ENCODE data around the gene TGIF2. TPM values are rescaled to one million over a fixed set of nuclear protein-coding genes. Genes with fewer than 3 reads are reported as not detected.

The TGIF2 gene
- total RNA-seq, 1 experiment from 2014 or later = 17.1 TPM

GRCh38 chr20:36599912-36600345 lies 26.5 kb downstream of the TGIF2 start (continued):
- TF ChIP-seq MAX (IDR thresholded peaks at IDR 0.05) (no peak), ZFX (IDR thresholded peaks at IDR 0.05) (no peak), EGR1 (IDR thresholded peaks at IDR 0.05; ENCODE audit: low read depth) (no peak), ZNF274 (IDR thresholded peaks at IDR 0.05; ENCODE audit: low read depth, low read length) (no peak), POLR2A (IDR thresholded peaks at IDR 0.05; ENCODE audit: borderline replicate concordance, extremely low read depth, insufficient read depth, insufficient read length) (no peak), JUND (IDR thresholded peaks at IDR 0.05) (no peak), FOSL1 (IDR thresholded peaks at IDR 0.05; ENCODE audit: low read depth) (no peak), SIN3A (IDR thresholded peaks at IDR 0.05; ENCODE audit: low read depth) (no peak), CTCF (IDR thresholded peaks at IDR 0.05 in 2 of 3, conservative IDR thresholded peaks at IDR 0.05 in 1 of 3; ENCODE audit: borderline replicate concordance in 1 of 3, insufficient read depth in 1 of 3, low read depth in 2 of 3, low read length in 2 of 3) (no peak)

- BruUV-seq (replicated peaks) = no TSS peak
- TF ChIP-seq MAX (IDR thresholded peaks at IDR 0.05) = no peak
- TF ChIP-seq SIN3A (IDR thresholded peaks at IDR 0.05; ENCODE audit: low read depth) = no peak
- no peak for TF ChIP-seq ZNF274 (IDR thresholded peaks at IDR 0.05; ENCODE audit: low read depth, low read length)
- no peak for TF ChIP-seq ZBTB33 (IDR thresholded peaks at IDR 0.05; ENCODE audit: extremely low read depth, insufficient replicate concordance, low read length)
- Histone ChIP-seq H4K20me1 (ENCODE audit: insufficient read depth) (no peaks in the 10 kb centered on the region), H3K79me2 (ENCODE audit: insufficient read depth, low read length) (peaks cover 10% of the 10 kb centered on the region), H3K27me3 (ENCODE audit: insufficient read depth, low read length) (no peaks in the 10 kb centered on the region), H3K9ac (ENCODE audit: low read length) (no peak overlapping the region), H3K4me2 (ENCODE audit: low read length) (no peak overlapping the region), H2AFZ (ENCODE audit: low read depth, low read length, poor library complexity, severe bottlenecking) (no peak overlapping the region), H3K4me1 (ENCODE audit: control insufficient read depth in 1 of 2, insufficient read depth in 2 of 2, low read length in 2 of 2) (peaks cover 7 to 12% of the 10 kb centered on the region in 2 experiments; a peak in 2 of 4 replicates), H3K27ac (ENCODE audit: low read depth, low read length) (no peak overlapping the region), H3K36me3 (ENCODE audit: control insufficient read depth in 1 of 2, insufficient read depth in 2 of 2, low read length in 2 of 2) (no peaks in the 10 kb centered on the region), H3K9me2 (ENCODE audit: insufficient read depth) (no peaks in the 10 kb centered on the region), H3K4me3 (replicated peaks in 1 of 2; ENCODE audit: low read depth in 1 of 2, low read length in 2 of 2) (no peak overlapping the region), H3K9me3 (ENCODE audit: control insufficient read depth in 1 of 2, insufficient read depth in 1 of 2, low read depth in 1 of 2, low read length in 2 of 2) (no peaks in the 10 kb centered on the region)
- no peak for DNase-seq (ENCODE audit: low read depth, low spot score)
- intact Hi-C loops (cut with micrococcal nuclease) = loop anchor here (10.0 kb wide), 1 partner anchor 127 kb away; no protein-coding TSS in a partner anchor
- no peak for ATAC-seq
- CTCF ChIA-PET = interaction anchor here (0.7 kb wide), 1 partner anchor 696 kb away, joined by 3 read pairs; no protein-coding TSS in a partner anchor
- RAD21 ChIA-PET (ENCODE audit: low non-redundant PET in 1 of 2, low total read pairs in 2 of 2, uncharacterized antibody in 2 of 2, unreplicated experiment in 2 of 2) = no interaction called here
- POLR2A ChIA-PET = no interaction called here
Measured at GRCh38 chr20:36601540-36601939, 28.1 kb downstream of the TGIF2 start.
